AG04449 (cell line): ENCODE results near the gene DHRS3.
"Not testable (repeated sequence)": the region's sequence is repeated elsewhere in the genome, so short reads cannot be mapped to it uniquely, and the experiment has no call there.

Experiments
- CTCF ChIA-PET: fragments of 350-600 bp; formaldehyde crosslinking; extraction: SDS; loops from one replicate; lab custom pipeline; 2021; ENCODE audit warnings: antibody characterized with exemption; lab: Yijun Ruan, JAX
- POLR2A ChIA-PET: fragments of 400-600, 350-600 bp; formaldehyde crosslinking; extraction: SDS; loops from one replicate; lab custom pipeline; 2020; ENCODE audit warnings: antibody characterized with exemption, inconsistent platforms; lab: Yijun Ruan, JAX
- DNase-seq: peaks from one replicate; pipeline ENCODE4 v3.0.0-alpha.2; 2010; ENCODE audit warnings: low read depth, low spot score
- H3K4me3 ChIP-seq: 2 replicates; pipeline ENCODE4 v1.5.1; 2011; ENCODE audit warnings: low read depth, mild to moderate bottlenecking, control low read depth, low read length
- TF ChIP-seq, protein P1 (sequence below): IDR thresholded peaks from one replicate; pipeline ENCODE4 v1.5.1; 2011; ENCODE audit warnings: mild to moderate bottlenecking, moderate library complexity, low read length, control low read depth, inconsistent platforms; ENCODE audit not compliant: insufficient read depth; ENCODE audit errors: missing control alignments

DHRS3 gene

DNA sequence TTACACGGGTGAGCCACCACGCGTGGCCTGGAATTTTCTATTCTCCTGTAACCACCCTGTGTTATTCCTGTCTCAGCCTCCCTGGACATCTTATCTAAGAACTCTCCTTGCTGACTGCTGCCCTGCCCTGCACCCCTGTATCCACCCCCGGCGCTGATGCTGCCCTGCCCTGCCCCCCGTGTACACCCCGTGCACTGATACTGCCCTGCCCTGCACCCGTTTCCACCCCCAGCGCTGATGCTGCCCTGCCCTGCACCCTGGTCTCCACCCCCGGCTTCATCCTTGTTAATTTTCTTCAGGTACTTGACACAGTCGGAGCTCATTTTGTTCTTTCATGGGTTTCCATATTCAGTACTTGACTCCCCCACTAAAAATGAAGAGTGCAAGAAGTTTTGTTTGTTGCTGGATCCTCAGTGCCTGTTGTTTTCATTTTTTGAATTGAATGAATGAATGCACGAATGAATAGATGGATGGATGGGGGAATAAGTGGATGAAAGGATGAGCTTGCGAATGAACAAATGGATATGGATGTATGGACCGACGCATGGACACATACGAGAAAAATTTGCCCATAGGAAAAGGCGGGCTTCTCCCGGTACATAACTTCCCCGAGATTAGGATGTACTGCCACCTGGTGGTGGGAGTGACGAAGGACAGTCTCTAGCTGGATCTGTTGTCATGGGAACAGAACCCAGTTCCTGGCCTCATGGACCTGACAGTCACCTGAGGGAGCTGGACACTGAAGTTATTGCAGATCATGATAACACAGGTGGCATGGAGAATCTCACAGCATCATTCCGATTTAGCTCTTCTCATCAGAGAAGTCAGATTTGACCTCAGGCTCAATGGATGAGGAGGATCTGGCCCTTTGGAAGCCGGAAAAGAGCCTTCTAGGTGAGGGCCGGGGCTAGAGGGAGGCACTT is 40.8 kb upstream of the DHRS3 start:
- CTCF ChIA-PET = interaction anchor here (0.6 to 6.6 kb wide), 69 partner anchors 9 to 534 kb away, joined by 3 to 209 read pairs (median 5); partner anchors contain the start of genes AADACL4 and DHRS3
- TF ChIP-seq, protein P1, sequence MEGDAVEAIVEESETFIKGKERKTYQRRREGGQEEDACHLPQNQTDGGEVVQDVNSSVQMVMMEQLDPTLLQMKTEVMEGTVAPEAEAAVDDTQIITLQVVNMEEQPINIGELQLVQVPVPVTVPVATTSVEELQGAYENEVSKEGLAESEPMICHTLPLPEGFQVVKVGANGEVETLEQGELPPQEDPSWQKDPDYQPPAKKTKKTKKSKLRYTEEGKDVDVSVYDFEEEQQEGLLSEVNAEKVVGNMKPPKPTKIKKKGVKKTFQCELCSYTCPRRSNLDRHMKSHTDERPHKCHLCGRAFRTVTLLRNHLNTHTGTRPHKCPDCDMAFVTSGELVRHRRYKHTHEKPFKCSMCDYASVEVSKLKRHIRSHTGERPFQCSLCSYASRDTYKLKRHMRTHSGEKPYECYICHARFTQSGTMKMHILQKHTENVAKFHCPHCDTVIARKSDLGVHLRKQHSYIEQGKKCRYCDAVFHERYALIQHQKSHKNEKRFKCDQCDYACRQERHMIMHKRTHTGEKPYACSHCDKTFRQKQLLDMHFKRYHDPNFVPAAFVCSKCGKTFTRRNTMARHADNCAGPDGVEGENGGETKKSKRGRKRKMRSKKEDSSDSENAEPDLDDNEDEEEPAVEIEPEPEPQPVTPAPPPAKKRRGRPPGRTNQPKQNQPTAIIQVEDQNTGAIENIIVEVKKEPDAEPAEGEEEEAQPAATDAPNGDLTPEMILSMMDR = peak; percentile 75
- POLR2A ChIA-PET = no interaction called here
- H3K4me3 ChIP-seq = no peak overlapping the region
- no peak for DNase-seq

DNA sequence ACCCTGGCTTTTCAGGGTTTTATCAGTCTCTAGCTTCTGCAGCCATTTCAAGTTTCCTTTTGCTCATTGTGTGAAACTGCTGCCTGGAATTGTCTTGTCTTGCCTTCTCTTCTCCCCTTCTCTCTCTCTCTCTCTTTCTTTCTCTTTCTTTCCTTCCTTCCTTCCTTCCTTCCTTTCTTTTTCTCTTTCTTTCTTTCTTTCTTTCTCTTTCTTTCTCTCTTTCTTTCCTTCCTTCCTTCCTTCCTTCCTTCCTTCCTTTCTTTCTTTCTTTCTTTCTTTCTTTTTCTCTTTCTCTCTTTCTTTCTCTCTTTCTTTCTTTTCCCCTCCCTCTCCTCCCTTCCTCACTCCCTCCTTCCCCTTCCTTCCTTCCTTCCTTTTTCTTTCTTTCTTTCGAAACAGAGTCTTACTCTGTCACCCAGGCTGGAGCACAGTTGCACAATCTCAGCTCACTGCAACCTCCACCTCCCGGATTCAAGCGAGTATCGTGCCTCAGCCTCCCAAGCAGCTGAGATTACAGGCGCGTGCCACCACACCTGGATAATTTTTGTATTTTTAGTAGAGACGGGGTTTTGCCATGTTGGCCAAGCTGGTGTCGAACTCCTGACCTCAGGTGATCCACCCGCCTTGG is 40.0 kb upstream of the DHRS3 start:
- CTCF ChIA-PET = interaction anchor here (0.7 to 6.6 kb wide), 45 partner anchors 8 to 534 kb away, joined by 3 to 209 read pairs (median 5); partner anchors contain the start of genes AADACL4 and DHRS3
- POLR2A ChIA-PET, DNase-seq, H3K4me3 ChIP-seq: not testable (repeated sequence)

DNA sequence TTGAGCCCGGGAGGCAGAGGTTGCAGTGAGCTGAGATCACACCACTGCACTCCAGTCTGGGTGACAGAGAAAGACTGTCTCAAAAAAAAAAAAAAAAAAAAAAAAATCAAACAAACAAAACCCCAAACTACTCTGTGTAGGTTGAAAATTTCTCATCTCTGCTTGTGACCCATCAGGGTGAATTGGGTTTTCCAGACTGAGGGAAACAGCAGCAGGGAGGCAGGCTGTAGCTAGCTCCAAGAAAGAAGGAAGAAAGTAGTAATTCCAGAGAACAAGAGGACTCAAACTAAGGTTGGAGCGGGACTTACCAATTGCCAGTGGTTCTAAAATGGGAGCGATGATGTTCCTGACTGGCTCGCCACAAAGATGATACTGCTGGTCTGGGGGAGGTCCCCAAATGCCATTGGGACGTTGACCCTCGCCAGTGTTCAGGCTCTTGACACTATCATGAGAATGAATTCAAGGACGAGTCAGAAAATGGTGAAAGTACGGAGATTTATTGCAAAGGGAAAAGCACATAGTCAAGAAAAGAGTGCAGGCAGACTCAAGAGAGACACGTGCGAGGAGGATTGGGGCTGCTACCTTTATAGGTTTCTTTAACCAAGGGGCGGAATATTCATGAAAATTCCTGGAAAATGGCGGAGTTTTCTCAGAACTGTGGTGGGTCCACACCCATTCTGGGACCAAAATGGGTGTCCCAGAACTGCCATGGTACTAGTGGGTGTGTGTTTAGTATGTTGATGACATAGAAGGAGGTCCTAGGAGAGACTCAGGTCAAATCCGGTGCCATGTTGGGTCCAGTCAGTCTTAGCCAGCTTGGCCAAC is 39.3 kb upstream of the DHRS3 start:
- H3K4me3 ChIP-seq = no peak overlapping the region
- DNase-seq = no peak
- ChIA-PET CTCF (interaction anchor here (1.1 to 6.6 kb wide), 13 partner anchors 11 to 413 kb away, joined by 3 to 209 read pairs (median 9); no protein-coding TSS in a partner anchor), POLR2A (interaction anchor here (0.5 kb wide), 1 partner anchor 44 kb away, joined by 4 read pairs; no protein-coding TSS in a partner anchor)
- TF ChIP-seq, protein P1 = no peak

DNA sequence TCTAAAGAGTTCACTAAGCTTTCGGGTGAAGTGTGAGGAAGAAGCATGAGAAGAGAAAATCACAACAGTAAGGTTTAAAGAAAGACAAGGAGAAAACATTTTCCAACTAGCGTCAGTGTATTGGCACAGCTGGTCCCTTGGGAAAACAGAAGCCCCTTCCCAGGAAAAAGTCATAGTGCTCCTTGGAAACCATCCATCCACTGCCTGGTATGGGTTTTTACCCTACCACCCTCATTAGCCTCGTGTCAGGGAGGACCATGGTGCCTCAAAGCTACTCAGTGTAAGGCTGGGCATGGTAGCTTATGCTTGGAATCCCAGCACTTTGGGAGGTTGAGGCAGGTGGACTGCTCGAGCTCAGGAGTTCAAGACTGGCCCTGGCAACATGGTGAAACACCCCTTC is 38.6 kb upstream of the DHRS3 start:
- ChIA-PET POLR2A (interaction anchor here (0.5 kb wide), 1 partner anchor 44 kb away, joined by 4 read pairs; no protein-coding TSS in a partner anchor), CTCF (interaction anchor here (1.1 to 6.6 kb wide), 6 partner anchors 17 to 384 kb away, joined by 3 to 209 read pairs (median 27); no protein-coding TSS in a partner anchor)
- DNase-seq = no peak
- no peak overlapping the region for H3K4me3 ChIP-seq
- TF ChIP-seq, protein P1 = no peak

DNA sequence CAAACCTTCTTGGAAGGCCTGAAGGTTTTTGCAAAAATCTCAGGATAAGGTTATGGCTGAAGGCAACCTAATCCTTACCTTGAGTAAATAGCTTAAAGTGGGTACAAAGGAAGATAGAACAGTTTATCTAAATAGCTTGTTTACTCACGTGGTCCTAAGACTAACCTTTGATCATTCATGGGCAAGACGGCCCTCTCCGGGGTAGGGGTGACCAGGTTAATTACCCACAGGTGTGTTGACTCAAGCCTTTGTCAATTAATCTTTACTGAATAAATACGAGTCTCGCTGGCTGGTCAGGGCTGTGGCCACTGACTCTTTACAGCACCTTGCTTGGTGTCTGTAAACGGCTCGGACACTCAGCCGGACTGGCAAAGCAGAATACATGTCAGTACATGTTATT is 36.6 kb upstream of the DHRS3 start:
- no peak overlapping the region for H3K4me3 ChIP-seq
- no peak for DNase-seq
- POLR2A ChIA-PET = no interaction called here
- TF ChIP-seq, protein P1 = no peak
- CTCF ChIA-PET = interaction anchor here (0.9 to 6.6 kb wide), 3 partner anchors 8 to 382 kb away, joined by 4 to 116 read pairs (median 4); no protein-coding TSS in a partner anchor

DNA sequence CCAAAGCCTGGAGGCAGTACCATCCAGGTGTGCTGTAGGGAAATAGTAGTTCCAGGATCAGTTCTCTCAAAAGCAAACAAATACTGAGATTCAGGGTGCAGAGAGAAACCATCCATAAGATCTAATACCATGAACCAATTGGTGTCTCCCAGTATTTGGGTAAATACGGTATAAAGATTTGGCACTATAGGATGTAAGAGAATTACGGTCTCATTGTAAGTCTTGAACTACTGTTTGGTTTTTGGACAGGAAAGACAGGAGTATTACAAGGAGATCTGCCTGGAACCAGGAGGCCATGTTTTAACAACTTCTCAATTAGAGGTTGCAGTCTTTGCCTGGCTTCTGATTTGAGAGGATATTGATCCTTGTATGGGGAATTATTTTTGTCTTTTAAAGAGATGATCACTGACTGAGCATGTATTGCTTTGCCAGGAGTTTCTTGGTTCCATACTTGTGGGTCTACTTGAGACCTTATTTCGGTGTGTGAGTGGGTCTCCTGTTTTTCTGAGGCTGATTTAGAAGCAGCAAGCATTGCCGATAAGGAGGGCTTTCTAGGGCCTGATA is 36.1 kb upstream of the DHRS3 start:
- TF ChIP-seq, protein P1 = no peak
- ChIA-PET CTCF (no interaction called here), POLR2A (no interaction called here)
- H3K4me3 ChIP-seq = no peak overlapping the region
- no peak for DNase-seq
